ENCODE data around the gene KTN1.

GRCh38 chr14:55641290-55641689 lies 61.3 kb downstream of the KTN1 start:
- TF ChIP-seq CTCF (IDR thresholded peaks at IDR 0.05) (no peak), ZFX (IDR thresholded peaks at IDR 0.05; ENCODE audit: borderline replicate concordance) (no peak)

Measured in 22Rv1 (cell line).